IPS-20b (cell line): ENCODE data around the gene VAV3.

Experiments
- H3K27ac ChIP-seq: one replicate; pipeline ENCODE4 v1.5.1; 2013; ENCODE audit warnings: low read length
- H3K27me3 ChIP-seq: 2 replicates; pipeline ENCODE4 v1.6.1; 2013; ENCODE audit warnings: mild to moderate bottlenecking, low read length, inconsistent platforms; ENCODE audit not compliant: insufficient read depth
- H3K36me3 ChIP-seq: 2 replicates; pipeline ENCODE4 v1.6.1; 2013; ENCODE audit warnings: low read depth, mild to moderate bottlenecking, inconsistent platforms, low read length, moderate library complexity; ENCODE audit not compliant: insufficient read depth
- H3K4me1 ChIP-seq: 2 replicates; pipeline ENCODE4 v1.6.1; 2013; ENCODE audit warnings: mild to moderate bottlenecking, control low read depth, inconsistent platforms, low read length, moderate library complexity; ENCODE audit not compliant: insufficient read depth
- H3K4me3 ChIP-seq: 2 replicates; pipeline ENCODE4 v1.5.1; 2013; ENCODE audit warnings: mild to moderate bottlenecking, low read length, inconsistent platforms
- H3K9ac ChIP-seq: 2 replicates; pipeline ENCODE4 v1.6.1; 2013; ENCODE audit warnings: low read depth, mild to moderate bottlenecking, inconsistent platforms, low read length, moderate library complexity
- H3K9me3 ChIP-seq: 2 replicates; pipeline ENCODE4 v1.6.1; 2013; ENCODE audit warnings: mild to moderate bottlenecking, low read depth, low read length, inconsistent platforms; ENCODE audit not compliant: insufficient read depth

VAV3 gene

GRCh38 chr1:107821340-107821739 is 143.6 kb downstream of the VAV3 start:
- no peaks in the 10 kb centered on the region for H3K36me3 ChIP-seq
- H3K4me3 ChIP-seq = no peak overlapping the region
- no peaks in the 10 kb centered on the region for H3K9me3 ChIP-seq
- H3K27me3 ChIP-seq = no peaks in the 10 kb centered on the region
- H3K9ac ChIP-seq = no peak overlapping the region
- peaks cover 9% of the 10 kb centered on the region; the same call in 1 of the 2 replicates for H3K4me1 ChIP-seq
- H3K27ac ChIP-seq = no peak overlapping the region

GRCh38 chr1:107820801-107821200 is 144.2 kb downstream of the VAV3 start:
- Histone ChIP-seq H3K36me3 (no peaks in the 10 kb centered on the region), H3K4me3 (no peak overlapping the region), H3K9me3 (no peaks in the 10 kb centered on the region), H3K27me3 (no peaks in the 10 kb centered on the region), H3K9ac (no peak overlapping the region), H3K4me1 (peaks cover 9% of the 10 kb centered on the region; the same call in 1 of the 2 replicates), H3K27ac (no peak overlapping the region)

DNA sequence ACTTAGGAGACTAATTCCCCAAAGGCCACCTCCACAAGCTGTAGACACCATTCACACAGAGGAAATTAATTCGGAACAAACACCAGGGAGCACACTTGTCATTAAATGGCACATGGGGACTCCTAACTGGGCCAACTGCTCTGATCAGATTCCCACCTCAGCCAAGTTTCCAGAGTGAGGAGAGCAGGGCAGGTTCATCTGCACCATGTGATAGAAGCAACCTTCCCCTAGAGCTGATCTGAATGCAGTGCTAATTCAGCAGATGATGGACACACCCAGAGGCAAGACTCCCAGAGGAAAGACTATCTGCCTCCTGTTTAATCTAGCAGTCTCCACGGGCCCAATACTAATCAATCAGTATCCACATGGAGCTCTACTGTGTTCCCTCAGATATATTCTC is 147.0 kb downstream of the VAV3 start:
- H3K4me3 ChIP-seq = no peak overlapping the region
- no peaks in the 10 kb centered on the region for H3K9me3 ChIP-seq
- H3K9ac ChIP-seq = no peak overlapping the region
- no peaks in the 10 kb centered on the region for H3K27me3 ChIP-seq
- peaks cover 9% of the 10 kb centered on the region; the same call in 1 of the 2 replicates for H3K4me1 ChIP-seq
- H3K36me3 ChIP-seq = no peaks in the 10 kb centered on the region
- no peak overlapping the region for H3K27ac ChIP-seq

DNA sequence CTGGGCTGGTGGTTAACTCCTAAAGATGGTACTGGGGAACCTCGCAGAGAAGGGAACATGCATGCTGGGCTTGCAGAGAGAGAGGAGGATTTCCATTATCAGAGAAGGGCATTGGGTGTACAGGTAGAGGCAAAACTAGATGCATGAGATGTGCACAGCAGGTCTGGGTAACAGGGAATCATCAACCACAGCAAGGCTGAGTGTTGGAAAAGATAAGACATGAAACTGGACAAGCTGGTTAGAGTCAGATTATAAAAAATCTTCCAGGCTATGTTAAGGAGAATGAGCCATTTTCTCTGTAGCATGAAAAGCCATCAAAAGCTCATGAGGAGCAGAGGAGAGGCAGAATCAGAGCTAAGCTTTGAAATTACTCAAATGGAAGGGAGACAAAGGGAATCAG is 147.8 kb downstream of the VAV3 start:
- H3K4me1 ChIP-seq = peaks cover 9% of the 10 kb centered on the region; the same call in 1 of the 2 replicates
- H3K27me3 ChIP-seq = no peaks in the 10 kb centered on the region
- H3K4me3 ChIP-seq = no peak overlapping the region
- H3K9me3 ChIP-seq = no peaks in the 10 kb centered on the region
- no peaks in the 10 kb centered on the region for H3K36me3 ChIP-seq
- H3K27ac ChIP-seq = no peak overlapping the region
- no peak overlapping the region for H3K9ac ChIP-seq

DNA sequence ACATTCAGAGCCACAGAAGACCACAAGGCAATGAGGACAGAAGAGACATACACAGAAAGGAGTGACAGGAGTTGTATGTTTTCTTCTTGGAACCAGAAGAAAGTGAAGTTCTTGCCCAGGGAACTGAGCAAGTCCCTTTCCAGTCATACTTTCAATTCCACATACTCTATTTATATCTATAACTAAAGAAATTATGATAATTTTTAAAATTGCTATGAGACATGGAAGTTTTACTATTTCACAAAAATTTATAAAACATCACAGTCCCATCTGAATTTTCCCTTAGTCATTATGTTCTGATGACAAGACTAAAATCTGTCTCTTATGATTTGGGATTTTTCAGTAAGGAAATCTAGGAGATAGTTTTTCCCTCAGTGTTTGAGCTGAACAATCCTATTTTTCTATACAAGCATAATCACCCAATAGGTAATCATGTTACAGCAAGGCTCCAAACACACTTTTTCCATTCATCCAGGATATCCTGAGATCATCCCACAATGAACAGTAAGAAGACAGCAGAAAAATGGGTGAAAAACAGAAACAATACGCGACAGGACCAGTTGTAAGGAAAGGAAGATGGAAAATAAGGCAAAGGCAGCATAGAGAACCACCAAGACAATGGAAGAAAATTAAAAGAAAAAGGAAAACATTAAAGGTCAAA is 154.6 kb downstream of the VAV3 start:
- H3K9ac ChIP-seq = no peak overlapping the region
- no peak overlapping the region for H3K4me3 ChIP-seq
- H3K36me3 ChIP-seq = no peaks in the 10 kb centered on the region
- H3K27ac ChIP-seq = no peak overlapping the region
- peaks cover 7% of the 10 kb centered on the region for H3K4me1 ChIP-seq
- H3K9me3 ChIP-seq = no peaks in the 10 kb centered on the region
- no peaks in the 10 kb centered on the region for H3K27me3 ChIP-seq

DNA sequence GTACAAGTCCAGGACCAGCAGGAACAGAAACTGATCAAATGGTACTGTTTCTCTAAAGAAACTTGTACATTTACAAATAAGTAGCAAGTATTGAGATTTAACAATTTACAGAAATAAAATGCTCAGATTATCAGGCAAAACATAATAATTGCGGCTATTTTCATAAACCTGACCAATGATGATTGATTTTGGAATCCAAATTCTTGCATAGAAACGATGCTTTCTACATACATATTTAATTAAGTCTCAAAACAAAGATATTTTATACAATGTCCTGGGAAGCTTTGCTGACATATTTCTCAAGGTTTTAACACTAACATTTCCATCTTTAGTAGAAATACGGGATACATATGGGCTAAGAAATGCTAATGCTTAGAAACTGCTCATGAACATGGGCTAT is 157.1 kb downstream of the VAV3 start:
- no peaks in the 10 kb centered on the region for H3K27me3 ChIP-seq
- no peak overlapping the region for H3K4me3 ChIP-seq
- no peaks in the 10 kb centered on the region for H3K9me3 ChIP-seq
- H3K36me3 ChIP-seq = no peaks in the 10 kb centered on the region
- H3K4me1 ChIP-seq = peaks cover 24% of the 10 kb centered on the region
- no peak overlapping the region for H3K27ac ChIP-seq
- H3K9ac ChIP-seq = no peak overlapping the region

DNA sequence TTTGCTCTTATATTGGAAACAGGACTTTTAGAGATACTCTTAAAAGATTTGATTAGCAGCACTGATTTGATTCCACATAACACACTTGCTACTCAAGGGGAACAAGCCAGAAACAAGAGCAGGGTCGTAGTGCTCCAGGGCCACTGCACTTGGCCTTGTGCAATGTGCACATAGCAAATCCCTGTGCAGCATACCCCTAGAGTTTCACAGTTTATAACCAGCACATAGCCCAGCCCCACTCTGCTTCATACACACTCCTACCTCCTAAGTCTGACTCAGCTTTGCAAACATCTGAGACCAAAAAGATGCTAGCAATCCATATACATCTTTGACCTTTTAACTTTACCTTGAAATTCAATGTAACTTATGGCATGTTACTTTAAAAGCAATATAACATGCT is 157.6 kb downstream of the VAV3 start:
- Histone ChIP-seq H3K27ac (no peak overlapping the region), H3K36me3 (no peaks in the 10 kb centered on the region), H3K9ac (no peak overlapping the region), H3K4me1 (peaks cover 24% of the 10 kb centered on the region), H3K9me3 (no peaks in the 10 kb centered on the region), H3K4me3 (no peak overlapping the region), H3K27me3 (no peaks in the 10 kb centered on the region)

DNA sequence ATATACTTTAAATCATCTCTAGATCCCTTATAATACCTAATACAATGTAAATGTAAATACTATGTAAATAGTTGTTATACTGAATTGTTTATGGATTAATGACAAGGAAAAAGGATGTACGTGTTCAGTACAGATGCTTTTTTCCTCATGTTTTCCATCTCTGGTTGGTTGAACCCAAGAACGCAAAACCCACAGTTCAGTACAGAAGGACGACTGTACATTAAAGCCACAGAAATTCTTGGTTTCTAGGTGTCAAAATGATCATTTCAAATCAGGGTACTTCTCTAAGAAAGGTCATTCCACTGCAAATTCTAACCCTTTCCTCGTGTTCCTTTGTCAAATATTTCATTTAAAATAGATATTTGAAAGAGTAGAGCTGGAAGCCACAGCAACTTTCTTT is 158.1 kb downstream of the VAV3 start:
- Histone ChIP-seq H3K36me3 (no peaks in the 10 kb centered on the region), H3K27ac (no peak overlapping the region), H3K9me3 (no peaks in the 10 kb centered on the region), H3K27me3 (no peaks in the 10 kb centered on the region), H3K9ac (no peak overlapping the region), H3K4me1 (peaks cover 24% of the 10 kb centered on the region), H3K4me3 (no peak overlapping the region)

GRCh38 chr1:107804741-107805140 is 160.2 kb downstream of the VAV3 start:
- Histone ChIP-seq H3K4me1 (peaks cover 24% of the 10 kb centered on the region), H3K9me3 (peaks cover 6% of the 10 kb centered on the region; the same call in 1 of the 2 replicates), H3K36me3 (no peaks in the 10 kb centered on the region), H3K27me3 (no peaks in the 10 kb centered on the region), H3K4me3 (peak overlapping the region; percentile 49; the same call in 1 of the 2 replicates), H3K9ac (no peak overlapping the region; the same call in 1 of the 2 replicates), H3K27ac (no peak overlapping the region)

DNA sequence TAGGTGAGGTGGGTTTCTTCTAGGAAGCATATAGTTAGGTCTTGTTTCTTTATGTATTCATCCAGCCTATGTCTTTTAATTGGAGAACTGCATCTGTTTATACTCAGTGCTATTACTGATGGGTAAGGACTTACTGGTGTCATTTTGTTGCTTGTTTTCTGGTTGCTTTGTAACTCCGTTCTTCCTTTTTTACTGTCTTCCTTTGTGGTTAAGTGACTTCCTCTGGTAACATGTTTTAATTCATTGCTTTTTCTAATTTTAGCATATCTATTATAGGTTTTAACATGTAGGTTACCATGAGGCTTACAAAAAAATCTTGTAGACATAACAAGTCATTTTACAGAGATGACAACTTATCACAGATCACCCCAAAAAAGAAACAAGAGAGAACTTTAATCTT is 160.8 kb downstream of the VAV3 start:
- H3K4me3 ChIP-seq = no peak overlapping the region
- H3K27ac ChIP-seq = no peak overlapping the region
- no peaks in the 10 kb centered on the region for H3K27me3 ChIP-seq
- H3K36me3 ChIP-seq = no peaks in the 10 kb centered on the region
- peaks cover 24% of the 10 kb centered on the region for H3K4me1 ChIP-seq
- H3K9ac ChIP-seq = no peak overlapping the region
- peaks cover 6% of the 10 kb centered on the region; the same call in 1 of the 2 replicates for H3K9me3 ChIP-seq

DNA sequence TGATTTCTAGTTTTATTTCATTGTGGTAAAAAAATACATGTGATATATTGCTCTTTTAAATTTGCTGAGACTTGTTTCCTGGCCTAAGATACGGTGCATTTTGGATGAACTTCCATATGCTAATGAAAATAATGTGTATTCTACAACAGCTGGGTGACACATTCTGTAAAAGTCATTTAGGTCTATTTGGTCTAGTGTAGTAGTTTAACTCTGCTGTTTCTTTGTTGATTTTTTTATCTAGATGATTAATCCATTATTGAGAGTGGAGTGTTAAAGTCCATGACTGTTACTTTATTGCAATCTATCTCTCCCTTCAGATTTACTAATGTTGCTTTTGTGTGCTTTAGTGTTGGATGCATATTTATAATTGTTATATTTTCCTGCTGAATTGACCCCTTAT is 161.4 kb downstream of the VAV3 start:
- no peaks in the 10 kb centered on the region for H3K36me3 ChIP-seq
- H3K27me3 ChIP-seq = no peaks in the 10 kb centered on the region
- no peak overlapping the region for H3K27ac ChIP-seq
- peaks cover 24% of the 10 kb centered on the region for H3K4me1 ChIP-seq
- H3K4me3 ChIP-seq = no peak overlapping the region
- peaks cover 6% of the 10 kb centered on the region; the same call in 1 of the 2 replicates for H3K9me3 ChIP-seq
- no peak overlapping the region for H3K9ac ChIP-seq

GRCh38 chr1:107802654-107803053 is 162.3 kb downstream of the VAV3 start:
- Histone ChIP-seq H3K4me3 (no peak overlapping the region), H3K9ac (no peak overlapping the region), H3K27ac (no peak overlapping the region), H3K9me3 (peaks cover 6% of the 10 kb centered on the region; the same call in 1 of the 2 replicates), H3K27me3 (no peaks in the 10 kb centered on the region), H3K36me3 (no peaks in the 10 kb centered on the region), H3K4me1 (peaks cover 24% of the 10 kb centered on the region)
